ENCODE results near the gene ACBD6. TPM values are rescaled to one million over a fixed set of nuclear protein-coding genes. Genes with fewer than 3 reads are reported as not detected.

The ACBD6 gene
- polyA plus RNA-seq, 12 donors: 39.9 to 60.9 (median 48.7) TPM; not detected in 1

DNA sequence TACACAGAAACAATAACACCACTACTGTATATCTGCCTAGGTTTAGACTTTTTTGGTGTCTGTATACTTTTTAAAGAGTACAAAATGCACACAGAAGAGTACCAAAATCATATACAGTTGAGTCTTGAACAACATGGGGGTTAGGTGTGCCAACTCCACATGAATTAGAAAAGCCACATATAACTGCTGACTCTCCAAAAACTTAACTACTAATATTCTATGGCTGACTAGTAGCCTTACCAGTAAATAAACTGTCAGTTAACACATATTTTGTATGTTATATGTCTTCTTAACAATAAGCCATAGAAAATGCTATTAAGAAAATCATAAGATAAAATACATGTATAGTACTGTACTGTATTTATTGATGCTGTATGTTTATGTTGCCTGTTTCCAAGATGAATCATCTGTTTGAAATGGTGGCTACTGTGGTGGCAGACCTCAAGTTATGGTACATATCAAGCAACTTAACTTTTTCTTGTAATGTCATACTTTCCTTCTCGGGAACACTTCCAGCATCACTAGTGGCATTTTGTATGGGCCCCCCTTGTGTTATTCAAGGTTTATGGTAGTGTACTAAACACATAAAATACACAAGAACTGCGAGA, 201.1 kb downstream of the ACBD6 start:
- no peak for DNase-seq

DNA sequence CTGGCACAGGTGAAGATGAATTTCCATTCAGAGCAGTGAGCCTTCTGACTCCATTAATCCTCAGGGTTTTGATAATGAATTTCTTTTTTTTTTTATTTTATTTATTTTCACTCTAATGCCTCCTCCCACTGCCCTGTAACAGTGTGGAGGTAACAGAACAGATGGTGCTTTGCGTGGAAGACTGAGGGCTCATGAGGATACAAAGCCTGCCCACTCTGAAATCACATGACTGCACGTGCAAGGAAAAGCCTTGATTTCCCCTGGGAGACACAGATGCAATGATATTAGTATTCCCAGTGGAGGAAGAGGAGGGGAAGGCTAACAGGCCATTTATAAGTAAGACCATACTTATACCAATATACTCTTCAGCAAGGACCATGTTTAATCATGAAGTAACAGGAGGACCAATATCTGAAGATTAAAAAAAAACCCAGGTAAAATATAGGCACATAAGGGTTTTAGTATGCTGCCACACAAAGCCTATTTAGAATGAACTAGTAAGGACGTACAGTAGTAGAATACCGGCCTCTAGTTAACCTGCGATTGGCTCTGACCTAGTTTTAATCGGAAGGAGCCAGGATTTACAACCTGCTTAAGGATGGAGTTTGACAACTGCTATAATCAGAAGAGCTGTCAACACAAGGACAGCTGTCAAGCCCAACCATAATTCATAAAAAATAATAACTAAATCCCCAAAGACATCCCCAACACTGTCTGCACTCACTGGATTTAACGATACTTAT, 202.7 kb downstream of the ACBD6 start:
- DNase-seq: no peak

DNA sequence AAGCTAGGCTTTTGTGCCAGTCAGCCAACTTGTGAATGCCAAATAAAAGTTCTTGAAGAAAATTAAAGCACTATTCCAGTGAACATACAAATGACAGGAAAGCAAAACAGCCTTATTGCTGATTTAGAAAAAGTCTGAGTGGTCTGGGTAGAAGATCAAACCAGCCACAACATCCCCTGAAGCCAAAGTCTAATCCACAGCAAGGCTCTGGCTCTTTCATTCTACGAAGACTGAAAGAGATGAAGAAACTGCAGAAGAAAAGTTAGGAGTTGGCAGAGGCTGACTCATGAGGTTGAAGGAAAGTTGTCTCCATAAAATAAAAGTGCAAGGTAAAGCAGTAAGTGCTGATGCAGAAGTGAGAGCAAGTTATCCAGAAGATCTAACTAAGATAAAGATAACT, 206.4 kb downstream of the ACBD6 start:
- no peak for DNase-seq

DNA sequence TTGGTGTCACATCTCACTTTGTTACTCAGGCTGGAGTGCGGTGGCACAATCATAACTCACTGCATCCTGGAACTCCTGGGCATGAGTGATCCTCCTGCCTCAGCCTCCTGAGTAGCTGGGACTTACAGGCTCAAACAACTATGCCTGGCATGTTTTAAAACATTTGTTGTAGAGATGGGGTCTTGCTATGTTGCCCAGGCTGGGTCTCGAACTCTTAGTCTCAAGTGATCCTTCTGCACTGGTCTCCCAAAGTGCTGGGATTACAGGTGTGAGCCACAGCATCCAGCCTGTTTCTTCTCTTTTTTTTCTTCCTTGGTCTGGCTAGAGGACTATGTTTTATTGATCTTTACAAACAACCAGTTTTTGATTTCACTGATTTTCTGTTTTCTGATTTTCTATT, 207.7 kb downstream of the ACBD6 start:
- no peak for DNase-seq

DNA sequence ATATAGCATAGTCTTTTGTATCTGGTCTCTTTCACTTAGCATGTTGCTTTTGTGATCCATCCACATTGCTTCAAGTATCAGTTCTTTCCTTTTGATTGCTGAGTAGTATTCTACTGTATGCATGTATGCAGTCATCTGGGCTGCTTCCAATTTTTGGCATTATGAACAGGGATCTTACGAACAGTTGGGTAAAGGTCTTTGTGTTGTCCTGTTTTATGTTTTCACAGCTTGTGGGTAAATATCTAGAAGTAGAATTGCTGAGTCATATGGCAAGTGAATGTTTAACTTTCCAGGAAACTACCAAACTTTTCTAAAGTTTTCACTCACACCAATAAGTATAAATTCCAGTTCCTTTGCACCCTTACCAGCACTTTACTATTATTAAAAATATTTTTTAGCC, 211.4 kb downstream of the ACBD6 start:
- DNase-seq: no peak

DNA sequence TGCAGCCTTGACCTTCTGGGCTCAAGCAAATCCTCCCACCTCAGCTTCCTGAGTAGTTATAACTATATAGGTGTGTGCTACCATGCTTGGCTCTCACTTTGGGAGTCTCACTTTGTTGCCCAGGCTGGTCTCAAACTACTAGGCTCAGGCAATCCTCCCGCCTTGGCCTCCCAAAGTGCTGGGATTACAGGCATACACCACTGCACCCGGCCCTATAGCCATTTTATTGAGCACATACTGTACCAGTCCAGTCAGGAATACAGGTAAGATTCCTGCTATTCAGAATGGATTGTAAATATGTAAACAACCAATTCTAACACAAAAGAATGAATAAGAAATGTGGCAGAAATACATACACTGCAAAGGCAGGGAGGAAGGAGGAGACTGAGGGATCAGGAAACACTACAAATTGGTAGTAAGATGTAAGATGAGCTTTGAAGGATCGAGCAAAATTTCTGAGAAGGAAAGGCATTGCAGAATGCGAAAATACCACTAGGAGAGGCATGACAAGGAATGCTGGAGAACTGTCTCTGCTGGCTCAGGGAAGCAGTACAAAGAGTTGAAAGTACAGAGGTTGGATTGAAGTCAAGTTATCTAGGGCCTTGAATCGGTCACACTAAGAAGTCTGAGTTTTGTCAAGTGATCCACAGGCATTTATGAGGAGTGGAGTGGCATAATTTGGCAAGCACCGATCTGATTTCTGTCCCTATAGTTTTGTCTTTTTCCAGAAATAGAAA, 211.9 kb downstream of the ACBD6 start:
- no peak for DNase-seq

DNA sequence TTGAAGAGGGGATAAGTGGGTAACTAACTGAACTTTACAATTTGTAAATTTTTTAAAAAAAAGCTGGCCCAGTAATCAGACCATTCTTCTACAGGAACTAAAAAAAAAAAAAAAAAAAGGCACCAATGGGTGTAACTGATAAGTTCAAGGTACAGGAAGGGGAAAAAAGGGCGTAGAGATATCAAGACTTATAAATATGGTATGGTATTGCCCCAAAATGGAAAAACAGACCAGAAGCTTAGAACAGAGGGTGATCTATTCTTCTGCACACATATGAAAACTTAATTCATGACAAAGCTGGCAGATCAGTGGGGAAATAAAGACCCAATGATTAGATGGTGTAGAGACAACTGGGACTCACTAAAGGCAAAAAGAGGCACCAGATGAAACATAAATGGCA, 213.4 kb downstream of the ACBD6 start:
- DNase-seq: no peak

DNA sequence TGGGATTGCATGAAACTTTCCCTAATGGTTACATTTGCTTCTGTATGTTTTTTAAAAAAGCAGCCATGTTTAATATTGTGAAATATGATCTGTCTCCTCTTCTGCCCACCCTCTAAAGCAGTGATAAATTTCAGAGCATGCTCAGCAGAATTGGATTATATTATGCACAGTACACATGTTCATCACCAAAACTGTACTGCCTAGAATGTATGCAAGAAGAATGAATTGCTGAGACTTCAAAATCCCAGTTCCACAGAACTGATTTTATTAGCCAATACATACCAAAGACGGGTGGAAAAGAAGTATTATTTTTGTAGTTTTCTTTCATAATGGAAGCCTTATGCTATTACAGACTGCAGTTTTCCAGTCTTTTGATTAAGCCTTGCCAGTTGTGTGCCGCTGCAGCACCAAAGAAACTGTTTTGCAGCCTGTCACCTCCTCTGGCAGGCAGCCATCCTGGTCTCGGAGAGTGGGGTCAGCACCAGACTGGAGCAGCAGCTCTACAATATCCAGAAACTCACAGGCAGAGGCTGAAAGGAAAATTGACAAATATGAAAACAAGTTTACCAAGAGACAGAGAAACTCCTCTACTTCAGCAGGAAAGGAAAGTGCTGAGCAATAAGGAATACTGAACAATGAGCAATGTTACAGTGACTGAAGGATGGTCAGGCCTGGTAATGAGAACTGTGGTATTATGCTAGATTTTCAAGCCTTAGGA, 214.2 kb downstream of the ACBD6 start:
- DNase-seq: no peak

DNA sequence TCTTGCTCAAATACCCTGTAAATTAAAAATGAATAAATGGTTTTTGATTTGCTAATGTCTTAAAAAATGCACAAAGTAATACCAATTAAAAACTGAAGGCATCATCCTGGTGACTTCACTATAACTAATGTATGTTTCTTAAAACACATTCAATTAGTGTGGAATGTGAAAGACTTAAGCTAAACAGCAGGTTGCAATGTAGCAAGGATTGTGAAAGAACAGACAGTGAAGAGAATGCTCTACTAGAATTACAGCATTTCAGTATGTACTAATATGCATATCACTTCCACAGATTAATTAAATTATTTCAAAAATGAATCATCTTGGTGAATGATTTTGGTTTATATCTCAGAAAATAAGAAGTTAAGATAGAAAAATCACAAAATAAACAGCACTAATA, 216.0 kb downstream of the ACBD6 start:
- no peak for DNase-seq

DNA sequence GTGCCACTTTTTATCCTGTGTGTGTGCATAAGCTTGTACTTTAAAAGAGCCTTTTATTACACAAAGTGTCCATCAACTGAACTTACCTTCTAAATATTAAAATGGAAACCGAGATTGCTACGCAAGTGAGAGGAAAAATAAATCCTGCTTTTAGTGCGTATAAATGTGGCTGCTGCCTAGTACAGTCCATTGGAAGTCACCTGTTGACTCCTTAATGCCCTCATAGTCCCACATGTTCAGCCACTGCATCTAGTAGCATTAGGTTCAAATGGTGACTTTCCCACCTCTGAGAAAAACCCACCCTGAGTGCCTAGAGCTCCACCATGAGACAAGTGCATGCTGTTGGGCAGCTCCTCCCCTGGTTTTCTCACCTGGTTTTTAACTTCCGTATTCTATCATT, 219.3 kb downstream of the ACBD6 start:
- DNase-seq: no peak

DNA sequence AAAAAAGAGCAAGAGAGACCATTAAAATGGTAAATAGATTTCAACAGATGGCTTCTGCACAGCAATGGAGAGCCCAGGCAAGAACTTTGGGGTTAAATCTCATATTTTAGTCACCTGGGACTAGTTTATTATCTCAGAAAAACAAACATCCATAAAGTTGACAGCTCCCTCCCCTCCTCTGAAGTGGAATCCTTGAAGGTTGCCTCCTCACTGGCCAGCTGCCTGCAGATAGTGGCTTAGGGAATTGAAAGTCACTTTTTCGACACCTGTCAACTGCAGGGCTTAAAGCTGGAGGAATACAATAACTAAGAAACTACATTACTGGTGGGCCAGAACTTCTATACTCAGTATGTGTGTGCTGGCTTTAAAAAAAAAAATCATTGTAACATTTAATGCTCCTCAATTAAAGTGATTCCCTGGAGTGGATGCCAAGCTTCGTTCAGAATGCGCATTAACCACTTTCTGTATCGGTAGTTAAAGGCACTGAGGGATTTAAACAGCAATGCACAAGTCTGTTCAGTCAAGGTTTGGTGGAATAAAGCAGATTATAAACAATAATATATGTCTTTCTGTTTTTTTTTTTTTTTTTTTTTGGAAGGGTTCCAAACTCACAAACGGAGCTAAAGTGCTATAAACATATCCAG, 219.9 kb downstream of the ACBD6 start:
- DNase-seq: no peak

DNA sequence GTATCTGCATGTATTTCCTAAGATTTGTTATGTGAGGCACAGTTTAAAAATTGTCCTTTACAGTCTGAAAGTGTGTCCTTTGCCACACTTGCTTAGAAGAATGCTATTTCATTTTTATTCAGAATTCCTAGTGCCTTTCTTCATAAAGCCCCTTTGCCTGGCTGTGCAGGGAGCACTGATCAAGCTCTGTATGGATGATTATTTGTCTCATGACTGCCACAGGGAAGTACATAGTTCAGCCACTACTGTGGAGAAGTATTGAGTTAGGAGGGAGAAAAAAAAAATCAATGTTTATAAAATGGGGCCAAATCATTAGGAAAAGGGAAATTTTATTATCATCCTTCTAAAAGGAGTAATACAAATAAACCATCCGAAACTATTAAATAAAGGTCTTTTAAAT, 220.9 kb downstream of the ACBD6 start:
- no peak for DNase-seq

DNA sequence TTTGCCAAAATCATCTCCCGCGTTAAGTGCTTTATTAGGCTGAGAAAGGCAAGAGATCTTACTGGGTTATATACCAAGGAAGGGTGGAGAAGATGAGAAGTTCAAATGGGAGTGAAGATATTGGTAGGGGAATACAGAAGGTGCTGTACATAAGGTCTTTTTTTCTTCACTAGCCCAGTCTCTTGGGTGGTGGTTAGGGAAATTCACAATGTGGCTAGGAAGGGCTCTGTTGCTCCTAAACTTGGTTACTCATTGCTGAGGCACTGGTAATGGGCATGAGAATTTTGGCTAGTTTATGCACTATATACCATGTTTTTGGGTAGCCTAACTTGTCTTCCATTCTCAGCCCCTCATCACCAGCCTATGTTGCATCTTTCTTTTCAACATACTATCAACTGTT, 221.8 kb downstream of the ACBD6 start:
- DNase-seq: no peak

DNA sequence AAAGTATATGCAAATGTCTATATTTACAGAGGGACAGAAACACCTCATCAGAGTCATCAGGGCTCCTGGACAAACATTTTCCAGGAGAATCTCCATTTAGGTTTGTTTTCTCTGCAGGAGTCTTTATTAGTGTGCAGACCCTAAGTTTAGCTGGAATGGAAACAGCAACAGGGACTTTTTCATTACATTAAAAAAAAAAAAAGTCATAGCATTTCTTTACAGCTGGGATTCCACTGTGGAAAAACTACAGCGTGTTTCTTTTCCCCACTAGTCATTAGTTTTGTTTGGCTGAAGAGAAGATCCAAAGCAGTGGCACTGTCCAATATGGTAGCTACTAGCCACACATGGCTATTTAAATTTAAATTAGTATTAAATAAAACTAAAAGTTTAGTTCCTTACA, 222.7 kb downstream of the ACBD6 start:
- DNase-seq: no peak

DNA sequence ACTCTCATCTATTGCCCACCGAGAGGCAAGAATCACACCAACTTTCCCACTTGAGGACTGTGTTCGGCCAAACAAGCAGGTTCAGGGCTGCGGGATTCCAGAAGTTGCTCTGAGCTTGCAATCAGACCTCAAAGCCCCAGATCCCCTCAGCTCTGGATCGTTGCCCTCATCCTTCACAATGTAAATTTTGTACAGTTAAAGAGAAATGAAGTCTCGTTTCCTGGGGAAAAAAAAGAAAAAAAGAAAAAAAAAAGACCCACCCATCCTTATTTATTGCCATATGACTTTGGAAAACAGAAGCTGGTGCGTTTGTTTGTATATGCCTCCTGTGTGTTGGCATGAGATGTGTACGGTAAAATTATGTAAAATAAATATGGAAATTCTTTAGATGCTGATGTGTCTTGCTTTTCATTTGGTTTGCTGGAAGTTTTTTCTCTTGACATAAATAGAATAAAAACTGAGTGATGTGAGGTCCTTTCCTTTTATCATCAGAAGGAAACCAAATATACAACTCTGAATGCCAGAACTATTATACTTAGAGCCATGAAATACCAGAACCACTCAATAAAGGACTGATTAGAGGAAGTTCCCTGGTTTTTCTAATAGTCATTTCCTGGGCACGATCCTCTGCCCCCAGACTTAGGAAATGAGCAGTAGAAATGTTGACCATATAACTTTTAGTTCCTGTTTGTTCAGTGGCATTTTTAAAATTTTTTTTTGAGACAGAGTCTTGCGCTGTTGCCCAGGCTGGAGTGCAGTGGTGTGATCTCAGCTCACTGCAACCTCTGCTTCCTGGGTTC, 223.6 kb downstream of the ACBD6 start:
- no peak for DNase-seq

DNA sequence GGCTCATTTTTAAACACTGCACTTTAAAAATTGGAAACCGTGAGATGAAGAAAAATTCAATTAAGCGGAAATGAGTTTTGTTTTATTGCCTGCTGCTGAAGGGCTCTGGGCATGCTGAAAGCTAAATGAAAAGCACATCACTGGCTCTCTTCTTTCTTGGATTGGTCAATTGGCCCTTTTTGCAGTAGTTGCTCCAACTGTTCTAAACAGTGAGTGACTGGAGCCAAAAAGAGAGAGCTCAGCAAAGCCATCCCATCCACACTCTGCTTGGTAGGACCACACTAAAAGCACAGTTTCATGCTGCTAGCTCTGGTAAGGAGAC, 224.2 kb downstream of the ACBD6 start:
- DNase-seq: no peak

DNA sequence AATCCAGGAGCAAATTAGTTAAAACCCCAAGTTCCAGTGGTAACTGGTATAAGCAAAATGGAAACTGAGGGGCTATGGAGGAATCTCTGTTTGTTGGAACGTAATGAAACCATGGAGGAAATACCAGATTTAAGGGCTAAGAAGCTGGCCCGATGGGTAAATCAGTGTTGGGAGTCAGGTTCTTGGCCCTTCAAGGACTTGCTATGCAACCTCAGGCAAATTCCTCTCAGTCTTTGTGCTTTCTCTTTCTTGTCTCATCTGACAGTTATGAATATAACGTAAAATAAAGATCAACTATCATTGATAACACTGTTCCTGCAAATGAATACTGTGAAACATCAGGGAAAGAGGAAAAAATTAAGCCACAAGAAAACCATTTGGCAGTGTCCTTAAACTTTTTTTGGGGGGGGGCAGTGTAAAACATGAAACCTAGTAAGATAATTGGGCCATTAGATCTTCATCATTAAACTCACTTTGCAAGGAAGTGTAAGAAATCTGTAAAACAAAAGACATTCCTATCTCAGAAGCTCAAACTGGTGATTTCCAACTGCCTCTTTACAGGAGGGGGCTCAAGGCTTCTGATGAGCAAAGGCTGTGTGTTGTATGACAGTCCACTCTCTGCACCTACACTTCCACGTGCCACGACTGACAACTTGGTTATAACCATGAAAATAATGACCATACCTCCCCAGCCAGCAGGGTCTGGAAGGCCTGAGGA, 224.7 kb downstream of the ACBD6 start:
- DNase-seq: no peak

DNA sequence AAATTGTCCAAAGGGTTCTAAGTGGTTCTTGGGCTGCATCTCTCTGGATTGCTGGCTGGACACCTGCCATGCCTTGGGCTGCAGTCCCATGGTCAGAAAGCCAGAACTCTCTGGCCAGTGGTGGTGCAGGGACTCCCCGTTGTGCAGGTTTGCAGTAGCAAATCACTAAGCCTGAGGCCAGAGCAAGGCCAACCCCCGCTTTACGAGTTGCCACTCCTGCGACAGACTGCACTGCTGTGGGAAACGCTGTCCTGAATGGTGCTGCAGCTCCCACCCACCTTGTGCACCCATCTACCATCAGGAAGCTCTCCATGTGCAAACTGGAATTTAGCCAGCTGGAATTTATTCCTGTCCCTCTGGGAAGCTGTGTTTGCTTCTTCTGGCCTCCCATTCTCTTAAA, 226.7 kb downstream of the ACBD6 start:
- no peak for DNase-seq

DNA sequence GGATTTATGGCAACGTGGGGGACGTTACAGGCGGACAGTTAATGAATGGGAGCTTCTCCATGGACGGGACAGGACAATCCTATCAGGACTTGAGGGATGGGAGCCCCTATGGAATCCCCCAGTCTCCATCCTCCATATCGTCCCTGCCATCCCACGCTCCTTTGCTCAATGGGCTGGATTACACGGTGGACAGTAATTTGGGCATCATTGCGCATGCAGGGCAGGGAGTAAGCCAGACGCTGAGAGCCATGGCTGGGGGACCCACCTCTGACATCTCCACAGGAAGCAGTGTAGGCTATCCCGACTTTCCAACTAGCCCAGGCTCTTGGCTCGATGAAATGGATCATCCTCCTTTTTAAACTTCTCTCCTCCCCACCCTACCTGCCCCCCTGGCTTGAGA, 228.2 kb downstream of the ACBD6 start:
- no peak for DNase-seq

DNA sequence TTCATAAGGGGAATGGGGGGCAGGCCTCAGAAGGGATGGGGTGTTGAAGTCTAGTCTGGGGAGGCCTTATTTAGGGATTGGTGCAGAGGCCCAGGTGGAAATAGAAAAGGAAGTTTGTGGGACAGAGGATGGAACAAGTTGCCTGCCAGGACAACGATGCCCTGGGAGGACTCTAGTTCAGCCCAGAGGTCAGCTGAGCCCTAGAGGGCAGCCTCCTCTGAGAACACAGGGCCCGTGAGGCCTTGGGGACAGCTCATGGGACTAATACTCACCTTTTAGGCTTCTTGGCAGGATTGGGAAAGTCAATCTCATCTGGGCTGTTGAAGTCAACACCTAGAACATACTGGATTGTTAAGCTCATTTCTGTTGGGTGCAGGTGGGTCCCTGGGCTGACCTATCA, 229.3 kb downstream of the ACBD6 start:
- no peak for DNase-seq

DNA sequence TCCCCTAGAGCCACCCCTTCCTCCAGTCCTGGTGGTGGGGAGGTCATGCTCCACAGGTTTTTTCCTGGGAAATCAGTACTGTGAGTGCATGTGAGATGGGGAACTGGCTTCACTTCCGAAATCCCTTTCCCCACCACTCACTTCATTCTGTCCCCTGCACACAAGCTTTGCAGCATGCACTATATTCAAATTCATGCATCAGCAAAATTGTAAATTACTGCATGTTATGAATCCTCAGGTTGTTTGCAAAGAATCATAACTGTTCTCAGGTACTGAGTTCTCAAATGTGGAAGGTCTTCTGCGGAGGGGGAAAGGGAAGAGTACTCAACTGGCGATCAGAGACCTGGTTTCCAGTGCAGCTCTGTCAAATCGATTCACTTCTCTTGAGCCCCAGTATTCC, 230.0 kb downstream of the ACBD6 start:
- no peak for DNase-seq
